ENCODE measurements around the gene SLC15A4.

The SLC15A4 gene

GRCh38 chr12:128795530-128796361 is 28.0 kb downstream of the SLC15A4 start:
- in situ Hi-C loops (cut with MboI; ENCODE audit: low sequenced_read_pairs): no loop called here

GRCh38 chr12:128794661-128795529 is 28.9 kb downstream of the SLC15A4 start:
- in situ Hi-C loops (cut with MboI; ENCODE audit: low sequenced_read_pairs): no loop called here

- in situ Hi-C loops (cut with MboI; ENCODE audit: low sequenced_read_pairs): no loop called here
Observed at GRCh38 chr12:128793701-128794100, 30.1 kb downstream of the SLC15A4 start.

GRCh38 chr12:128792881-128793280 is 30.9 kb downstream of the SLC15A4 start:
- in situ Hi-C loops (cut with MboI; ENCODE audit: low sequenced_read_pairs): no loop called here

- in situ Hi-C loops (cut with MboI; ENCODE audit: low sequenced_read_pairs): no loop called here
Observed at GRCh38 chr12:128792398-128792797, 31.4 kb downstream of the SLC15A4 start.

- in situ Hi-C loops (cut with MboI; ENCODE audit: low sequenced_read_pairs): no loop called here
Observed at GRCh38 chr12:128791395-128792322, 32.1 kb downstream of the SLC15A4 start.

GRCh38 chr12:128790653-128791373 is 32.9 kb downstream of the SLC15A4 start:
- in situ Hi-C loops (cut with MboI; ENCODE audit: low sequenced_read_pairs): no loop called here

GRCh38 chr12:128790221-128790620 is 33.5 kb downstream of the SLC15A4 start:
- in situ Hi-C loops (cut with MboI; ENCODE audit: low sequenced_read_pairs): no loop called here

- in situ Hi-C loops (cut with MboI; ENCODE audit: low sequenced_read_pairs): no loop called here
Observed at GRCh38 chr12:128789356-128789929, 34.3 kb downstream of the SLC15A4 start.

GRCh38 chr12:128787827-128788226 is 35.9 kb downstream of the SLC15A4 start:
- in situ Hi-C loops (cut with MboI; ENCODE audit: low sequenced_read_pairs): no loop called here

GRCh38 chr12:128786741-128787391 is 36.9 kb downstream of the SLC15A4 start:
- in situ Hi-C loops (cut with MboI; ENCODE audit: low sequenced_read_pairs): no loop called here

- in situ Hi-C loops (cut with MboI; ENCODE audit: low sequenced_read_pairs): no loop called here
Observed at GRCh38 chr12:128784030-128784760, 39.6 kb downstream of the SLC15A4 start.

- in situ Hi-C loops (cut with MboI; ENCODE audit: low sequenced_read_pairs): no loop called here
Observed at GRCh38 chr12:128783129-128783574, 40.6 kb downstream of the SLC15A4 start.

- in situ Hi-C loops (cut with MboI; ENCODE audit: low sequenced_read_pairs): no loop called here
Observed at GRCh38 chr12:128779901-128780300, 43.9 kb downstream of the SLC15A4 start.

GRCh38 chr12:128772249-128772648 is 51.5 kb downstream of the SLC15A4 start:
- in situ Hi-C loops (cut with MboI; ENCODE audit: low sequenced_read_pairs): no loop called here

- in situ Hi-C loops (cut with MboI; ENCODE audit: low sequenced_read_pairs): no loop called here
Observed at GRCh38 chr12:128771681-128772080, 52.1 kb downstream of the SLC15A4 start.

GRCh38 chr12:128767518-128767917 is 56.2 kb downstream of the SLC15A4 start:
- in situ Hi-C loops (cut with MboI; ENCODE audit: low sequenced_read_pairs): no loop called here

GRCh38 chr12:128766738-128767501 is 56.8 kb downstream of the SLC15A4 start:
- in situ Hi-C loops (cut with MboI; ENCODE audit: low sequenced_read_pairs): no loop called here

Measured in HL-60/S4 treated with phorbol 12-myristate 13-acetate at 8.2 ng/mL for 4 days and 3 days (cell line).